Epidermal melanocyte (primary cell): ENCODE data around the gene INSYN2A.

ENCODE experiments used
- DNase-seq: peaks from one replicate; pipeline ENCODE4 v3.0.0; 2011; ENCODE audit warnings: low spot score; ENCODE audit not compliant: insufficient read length

The INSYN2A gene

GRCh38 chr10:127154831-127155620 is 41.4 kb downstream of the INSYN2A start:
- DNase-seq = no peak

- DNase-seq = no peak
These were observed 43.2 kb downstream of the INSYN2A start for GRCh38 chr10:127153181-127153580.

- DNase-seq = no peak
These were observed 44.3 kb downstream of the INSYN2A start for GRCh38 chr10:127151981-127152699.

- no peak for DNase-seq
These were observed 44.9 kb downstream of the INSYN2A start for GRCh38 chr10:127151541-127151940.

- no peak for DNase-seq
These were observed 46.3 kb downstream of the INSYN2A start for GRCh38 chr10:127150136-127150535.

- no peak for DNase-seq
These were observed 46.8 kb downstream of the INSYN2A start for GRCh38 chr10:127149501-127150081.

- no peak for DNase-seq
These were observed 47.5 kb downstream of the INSYN2A start for GRCh38 chr10:127148933-127149220.

- DNase-seq = no peak
These were observed 48.1 kb downstream of the INSYN2A start for GRCh38 chr10:127148066-127148932.

GRCh38 chr10:127146661-127147060 is 49.7 kb downstream of the INSYN2A start:
- no peak for DNase-seq
